ENCODE measurements around the gene WDR62. TPM values are rescaled to one million over a fixed set of nuclear protein-coding genes. Genes with fewer than 3 reads are reported as not detected.

WDR62 gene
- total RNA-seq, 2 experiments from 2014 or later: 44.5 to 60.2 TPM

DNA sequence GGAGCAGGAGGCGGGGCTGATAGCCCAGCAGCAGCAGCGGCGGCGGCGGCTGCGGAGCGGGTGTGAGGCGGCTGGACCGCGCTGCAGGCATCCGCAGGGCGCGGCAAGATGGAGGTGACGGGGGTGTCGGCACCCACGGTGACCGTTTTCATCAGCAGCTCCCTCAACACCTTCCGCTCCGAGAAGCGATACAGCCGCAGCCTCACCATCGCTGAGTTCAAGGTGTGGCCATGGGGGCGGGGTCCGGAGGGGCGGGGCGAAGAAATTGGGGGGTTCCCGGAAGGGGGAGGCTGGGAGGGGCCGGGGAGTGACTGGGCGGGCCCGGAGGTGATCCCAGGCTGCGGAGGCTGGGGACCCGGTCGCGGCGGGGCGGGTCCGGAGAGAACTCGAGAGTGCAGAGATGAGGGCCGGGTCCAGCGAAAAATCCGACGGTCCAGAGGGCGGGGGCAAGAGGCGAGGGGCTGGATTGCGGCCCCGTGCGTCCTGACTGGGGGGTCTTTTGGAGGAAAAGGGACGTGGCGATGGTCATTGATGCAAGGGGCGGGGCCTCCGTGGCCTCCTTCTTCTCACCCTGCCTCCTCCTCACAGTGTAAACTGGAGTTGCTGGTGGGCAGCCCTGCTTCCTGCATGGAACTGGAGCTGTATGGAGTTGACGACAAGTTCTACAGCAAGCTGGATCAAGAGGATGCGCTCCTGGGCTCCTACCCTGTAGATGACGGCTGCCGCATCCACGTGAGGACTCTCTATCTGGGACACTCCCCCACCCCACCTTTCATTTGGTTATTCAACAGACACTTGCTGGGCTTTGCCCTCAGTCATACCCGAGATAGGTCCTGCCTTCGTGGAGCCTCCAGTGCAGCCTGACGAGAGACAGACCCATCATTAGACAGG lies 61.0 kb downstream of the WDR62 start, which contains the start of gene TBCB:
Gene TBCB (plus strand): TSS at position 16 of the 891 bp plus-strand sequence. CDS start 93 bp downstream, at position 109.
- Histone ChIP-seq H4K20me1 (ENCODE audit: insufficient read depth, low read length) (no peaks in the 10 kb centered on the region), H3K79me2 (ENCODE audit: insufficient read depth, low read depth, low read length) (peaks cover 13% of the 10 kb centered on the region; the same call in 1 of the 2 replicates), H3K27ac (ENCODE audit: low read depth, low read length, poor library complexity, severe bottlenecking) (peak within 1 kb of the TSS; percentile 68), H3K4me3 (ENCODE audit: low read depth, low read length, poor library complexity, severe bottlenecking) (peak within 1 kb of the TSS; percentile 80), H2AFZ (ENCODE audit: low read length) (peak within 1 kb of the TSS; percentile 56; the same call in 1 of the 2 replicates), H3K9me2 (ENCODE audit: insufficient read depth, low read length) (no peaks in the 10 kb centered on the region), H3K4me2 (ENCODE audit: low read length) (peak within 1 kb of the TSS; percentile 81), H3K9me3 (ENCODE audit: low read length) (no peaks in the 10 kb centered on the region), H3K36me3 (ENCODE audit: insufficient read depth, low read length) (peaks cover 37% of the 10 kb centered on the region), H3K4me1 (ENCODE audit: insufficient read depth, low read length, poor library complexity, severe bottlenecking) (peaks cover 24% of the 10 kb centered on the region)
- CTCF ChIA-PET (ENCODE audit: unreplicated experiment): interaction anchor here (0.5 to 1.0 kb wide), 2 partner anchors 12 to 64 kb away, joined by 3 to 5 read pairs; no protein-coding TSS in a partner anchor
- intact Hi-C loops (cut with micrococcal nuclease; ENCODE audit: unreplicated experiment): loop anchor here (2.0 kb wide), 1 partner anchor 61 kb away; the partner anchor contains the start of genes THAP8 and WDR62
- peak; percentile 60 for DNase-seq (ENCODE audit: low spot score)
- TF ChIP-seq EZH2phosphoT487 (IDR thresholded peaks at IDR 0.05; ENCODE audit: borderline replicate concordance, low read depth, low read length) (no peak), CTCF (conservative IDR thresholded peaks at IDR 0.05; ENCODE audit: low read length) (no peak)
- BruUV-seq (replicated peaks): no TSS peak
- POLR2A ChIA-PET: interaction anchor here (0.9 to 1.3 kb wide), 3 partner anchors 12 to 62 kb away, joined by 3 to 4 read pairs (median 3); no protein-coding TSS in a partner anchor

GRCh38 chr19:36116344-36116637 lies 61.6 kb downstream of the WDR62 start:
- H3K36me3 ChIP-seq (ENCODE audit: insufficient read depth, low read length): peaks cover 37% of the 10 kb centered on the region
- DNase-seq (ENCODE audit: low spot score): no peak
- POLR2A ChIA-PET: interaction anchor here (0.9 to 1.3 kb wide), 2 partner anchors 12 to 49 kb away, joined by 3 read pairs; no protein-coding TSS in a partner anchor
- H3K9me2 ChIP-seq (ENCODE audit: insufficient read depth, low read length): no peaks in the 10 kb centered on the region
- peak overlapping the region; percentile 80 for H3K4me3 ChIP-seq (ENCODE audit: low read depth, low read length, poor library complexity, severe bottlenecking)
- no peaks in the 10 kb centered on the region for H4K20me1 ChIP-seq (ENCODE audit: insufficient read depth, low read length)
- intact Hi-C loops (cut with micrococcal nuclease; ENCODE audit: unreplicated experiment): no loop called here
- CTCF ChIA-PET (ENCODE audit: unreplicated experiment): no interaction called here
- peak overlapping the region; percentile 68 for H3K27ac ChIP-seq (ENCODE audit: low read depth, low read length, poor library complexity, severe bottlenecking)
- TF ChIP-seq EZH2phosphoT487 (IDR thresholded peaks at IDR 0.05; ENCODE audit: borderline replicate concordance, low read depth, low read length) (no peak), CTCF (conservative IDR thresholded peaks at IDR 0.05; ENCODE audit: low read length) (no peak)
- H2AFZ ChIP-seq (ENCODE audit: low read length): no peak overlapping the region
- peaks cover 13% of the 10 kb centered on the region; the same call in 1 of the 2 replicates for H3K79me2 ChIP-seq (ENCODE audit: insufficient read depth, low read depth, low read length)
- peaks cover 18% of the 10 kb centered on the region for H3K4me1 ChIP-seq (ENCODE audit: insufficient read depth, low read length, poor library complexity, severe bottlenecking)
- no TSS peak for BruUV-seq (replicated peaks)
- peak overlapping the region; percentile 81 for H3K4me2 ChIP-seq (ENCODE audit: low read length)
- H3K9me3 ChIP-seq (ENCODE audit: low read length): no peaks in the 10 kb centered on the region

Measured in OCI-LY7 (cell line).